GM19468 (cell line): ENCODE results near the gene DCC.
"Not testable (repeated sequence)": the region's sequence is repeated elsewhere in the genome, so short reads cannot be mapped to it uniquely, and the experiment has no call there.

ENCODE experiments used
- ATAC-seq: cut with Tn5 transposase; IDR thresholded peaks from one replicate; pipeline ENCODE4 v1.9.1; 2021; ENCODE audit warnings: mild to moderate bottlenecking, moderate library complexity, moderate number of reproducible peaks; ENCODE audit not compliant: unreplicated experiment; ENCODE audit errors: extremely low read depth

Gene DCC

GRCh38 chr18:53511725-53512124 lies 1171.7 kb downstream of the DCC start:
- not testable (repeated sequence) for ATAC-seq

GRCh38 chr18:53521068-53521467 lies 1181.1 kb downstream of the DCC start:
- no peak for ATAC-seq

GRCh38 chr18:53526101-53526870 lies 1186.3 kb downstream of the DCC start:
- no peak for ATAC-seq

GRCh38 chr18:53527365-53527764 lies 1187.4 kb downstream of the DCC start:
- no peak for ATAC-seq

GRCh38 chr18:53531187-53531586 lies 1191.2 kb downstream of the DCC start:
- no peak for ATAC-seq

- no peak for ATAC-seq
Observed at GRCh38 chr18:53531896-53532295, 1191.9 kb downstream of the DCC start.

GRCh38 chr18:53534203-53534602 lies 1194.2 kb downstream of the DCC start:
- no peak for ATAC-seq

- no peak for ATAC-seq
Observed at GRCh38 chr18:53534695-53535094, 1194.7 kb downstream of the DCC start.

- ATAC-seq, result no peak
Observed at GRCh38 chr18:53536908-53537307, 1196.9 kb downstream of the DCC start.

GRCh38 chr18:53541924-53542323 lies 1201.9 kb downstream of the DCC start:
- ATAC-seq, result no peak

- no peak for ATAC-seq
Observed at GRCh38 chr18:53543711-53544110, 1203.7 kb downstream of the DCC start.

GRCh38 chr18:53544917-53545316 lies 1204.9 kb downstream of the DCC start:
- ATAC-seq, result no peak

GRCh38 chr18:53551868-53552426 lies 1212.0 kb downstream of the DCC start:
- ATAC-seq, result no peak

GRCh38 chr18:53553030-53553429 lies 1213.0 kb downstream of the DCC start:
- no peak for ATAC-seq

- no peak for ATAC-seq
Observed at GRCh38 chr18:53556450-53556849, 1216.5 kb downstream of the DCC start.

GRCh38 chr18:53560546-53560945 lies 1220.5 kb downstream of the DCC start:
- ATAC-seq, result no peak

- ATAC-seq, result no peak
Observed at GRCh38 chr18:53566626-53567025, 1226.6 kb downstream of the DCC start.

GRCh38 chr18:53567929-53568574 lies 1228.1 kb downstream of the DCC start:
- peak; percentile 22 for ATAC-seq
